HepG2 (cell line): Measurements from ENCODE around the gene WSB1. TPM values are rescaled to one million over a fixed set of nuclear protein-coding genes. Genes with fewer than 3 reads are reported as not detected.

Experiments
- CHD4 ChIP-seq: fragments of 200-600 bp; sonication (generic); IDR thresholded peaks from 2 replicates; pipeline ENCODE4 v1.7.0; 2017; ENCODE audit warnings: mild to moderate bottlenecking, low read length, borderline replicate concordance
- HES4 ChIP-seq: sonication (generic); formaldehyde crosslinking; IDR thresholded peaks from 2 replicates; pipeline ENCODE4 v1.9.0; 2021; ENCODE audit warnings: mild to moderate bottlenecking, missing genetic modification reagents, borderline replicate concordance
- ISX ChIP-seq: sonication (generic); formaldehyde crosslinking; conservative IDR thresholded peaks from 2 replicates; pipeline ENCODE4 v1.5.0; 2020; ENCODE audit warnings: missing genetic modification reagents
- MAFK ChIP-seq, 2 experiments: IDR thresholded peaks in 1 of 2; conservative IDR thresholded peaks in 1 of 2; 2 replicates each; pipeline ENCODE4 v1.6.1; 2011; ENCODE audit warnings: improper control_type of control experiment in 2 of 2, low read length in 2 of 2
- NBN ChIP-seq: fragments of 450-650 bp; conservative IDR thresholded peaks from 2 replicates; pipeline ENCODE4 v1.6.1; 2017
- NFE2L2 ChIP-seq: fragments of 150-350 bp; IDR thresholded peaks from 2 replicates; pipeline ENCODE4 v1.6.1; 2014; ENCODE audit warnings: low read length
- NFIB ChIP-seq: sonication (generic); formaldehyde crosslinking; IDR thresholded peaks from 2 replicates; pipeline ENCODE4 v1.9.0; 2021; ENCODE audit warnings: missing genetic modification reagents, mild to moderate bottlenecking, borderline replicate concordance
- RARA ChIP-seq: IDR thresholded peaks from 2 replicates; pipeline ENCODE4 v1.6.1; 2016; ENCODE audit warnings: missing genetic modification reagents, missing compliant biosample characterization
- SAP130 ChIP-seq: IDR thresholded peaks from 2 replicates; pipeline ENCODE4 v1.6.1; 2016; ENCODE audit warnings: low read depth
- SIX4 ChIP-seq: sonication (generic); formaldehyde crosslinking; IDR thresholded peaks from 2 replicates; pipeline ENCODE4 v1.4.0; 2020; ENCODE audit warnings: missing genetic modification reagents
- ZC3H13 ChIP-seq: sonication (generic); formaldehyde crosslinking; IDR thresholded peaks from 2 replicates; pipeline ENCODE4 v1.8.1; 2023; ENCODE audit warnings: mild to moderate bottlenecking, missing genetic modification reagents, moderate library complexity
- ZNF17 ChIP-seq: sonication (generic); formaldehyde crosslinking; IDR thresholded peaks from 2 replicates; pipeline ENCODE4 v1.5.0; 2020; ENCODE audit warnings: mild to moderate bottlenecking, missing genetic modification reagents
- polyA plus RNA-seq, 8 experiments: library from polyadenylated mRNA; depleted of rRNA in 3 of 8; stranded (reverse) in 7 of 8; unstranded in 1 of 8; fragments of >200 nt; fragmentation: Illumina TruSeq in 4 of 8; extraction: Trizol in 4 of 8; gene quantifications; 2 replicates each; pipeline versions ENCODE4 v1.2.1 to v1.2.3, GENCODE V29; 2011 to 2016; ENCODE audit warnings: low read depth in 4 of 8, missing spikeins in 1 of 8, mixed read lengths in 1 of 8; ENCODE audit not compliant: insufficient read depth in 1 of 8
- total RNA-seq, 5 experiments: library from RNA; depleted of rRNA; stranded (reverse); fragments of >200 nt; fragmentation: Illumina TruSeq; extraction: Trizol; gene quantifications; 2 replicates each; pipeline ENCODE4 v1.2.3, GENCODE V29; 2016; ENCODE audit warnings: low read depth in 1 of 5
- TF ChIP-seq, protein P1 (sequence below): sonication (generic); formaldehyde crosslinking; IDR thresholded peaks from 2 replicates; pipeline ENCODE4 v1.8.0; 2022; ENCODE audit warnings: mild to moderate bottlenecking, missing genetic modification reagents, borderline replicate concordance
- TF ChIP-seq, protein P2 (sequence below): sonication (generic); formaldehyde crosslinking; IDR thresholded peaks from 2 replicates; pipeline ENCODE4 v1.8.0; 2022; ENCODE audit warnings: missing genetic modification reagents, mild to moderate bottlenecking, moderate library complexity, borderline replicate concordance
- TF ChIP-seq, protein P3 (sequence below): sonication (generic); formaldehyde crosslinking; conservative IDR thresholded peaks from 2 replicates; pipeline ENCODE4 v1.4.0; 2020; ENCODE audit warnings: missing genetic modification reagents
- TF ChIP-seq, protein P4 (sequence below): sonication (generic); formaldehyde crosslinking; IDR thresholded peaks from 2 replicates; pipeline ENCODE4 v1.5.0; 2020; ENCODE audit warnings: missing genetic modification reagents
- TF ChIP-seq, protein P5 (sequence below): sonication (generic); formaldehyde crosslinking; IDR thresholded peaks from 2 replicates; pipeline ENCODE4 v1.4.0; 2020; ENCODE audit warnings: missing genetic modification reagents, borderline replicate concordance
- TF ChIP-seq, protein P6 (sequence below): sonication (generic); formaldehyde crosslinking; conservative IDR thresholded peaks from 2 replicates; pipeline ENCODE4 v1.8.1; 2023; ENCODE audit warnings: missing genetic modification reagents

WSB1 gene
- total and polyA plus RNA-seq, 2 of the 13 experiments (the other 11 are each of a cell fraction or from before 2014, with no cell fraction given) = 81.3 to 294 TPM

DNA sequence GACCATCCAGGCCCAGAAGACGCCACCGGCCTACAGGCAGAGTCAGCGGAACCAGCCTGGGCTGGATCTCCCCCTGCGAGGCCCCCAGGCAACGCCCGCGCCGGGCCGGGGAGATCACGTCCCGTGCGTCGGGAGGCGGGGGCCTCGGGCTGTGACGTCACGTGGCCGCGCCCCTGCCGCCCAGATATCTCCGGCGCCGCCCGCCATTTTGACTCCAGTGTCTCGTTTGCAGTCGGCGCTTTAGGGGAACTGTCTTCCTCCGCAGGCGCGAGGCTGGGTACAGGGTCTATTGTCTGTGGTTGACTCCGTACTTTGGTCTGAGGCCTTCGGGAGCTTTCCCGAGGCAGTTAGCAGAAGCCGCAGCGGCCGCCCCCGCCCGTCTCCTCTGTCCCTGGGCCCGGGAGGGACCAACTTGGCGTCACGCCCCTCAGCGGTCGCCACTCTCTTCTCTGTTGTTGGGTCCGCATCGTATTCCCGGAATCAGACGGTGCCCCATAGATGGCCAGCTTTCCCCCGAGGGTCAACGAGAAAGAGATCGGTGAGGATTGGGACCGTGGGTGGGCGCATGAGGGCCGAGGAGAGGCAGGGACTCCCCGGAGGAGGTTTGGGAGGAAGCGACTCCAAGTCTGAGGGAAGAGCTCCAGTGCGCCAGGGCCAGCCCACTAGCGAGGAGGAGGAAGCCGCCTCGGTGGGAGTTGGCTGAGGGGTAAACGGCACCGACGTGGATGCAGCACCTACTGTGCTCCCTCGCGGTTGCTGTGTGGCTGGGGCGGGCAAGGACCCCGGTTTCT lies at the start of gene WSB1 (continued):
- TF ChIP-seq CHD4 (no peak), MAFK (conservative IDR thresholded peaks at IDR 0.05 in 1 of 2, IDR thresholded peaks at IDR 0.05 in 1 of 2; ENCODE audit: low read length in 2 of 2) (0 out of 4 replicates have a peak, but pooled peaks of 1 of the 2 experiments have one; percentile 17), SAP130 (CRISPR knock-in tag) (peak; percentile 91), HES4 (peak; percentile 83; the same call in 1 of the 2 replicates), NBN (no peak), NFE2L2 (no peak), ZC3H13 (no peak; the same call in 1 of the 2 replicates), RARA (CRISPR knock-in tag) (peak; percentile 26), NFIB (CRISPR knock-in tag) (no peak), ISX (CRISPR knock-in tag) (no peak), SIX4 (CRISPR knock-in tag) (peak; percentile 70; the same call in 1 of the 2 replicates), ZNF17 (no peak)
- TF ChIP-seq, protein P1, sequence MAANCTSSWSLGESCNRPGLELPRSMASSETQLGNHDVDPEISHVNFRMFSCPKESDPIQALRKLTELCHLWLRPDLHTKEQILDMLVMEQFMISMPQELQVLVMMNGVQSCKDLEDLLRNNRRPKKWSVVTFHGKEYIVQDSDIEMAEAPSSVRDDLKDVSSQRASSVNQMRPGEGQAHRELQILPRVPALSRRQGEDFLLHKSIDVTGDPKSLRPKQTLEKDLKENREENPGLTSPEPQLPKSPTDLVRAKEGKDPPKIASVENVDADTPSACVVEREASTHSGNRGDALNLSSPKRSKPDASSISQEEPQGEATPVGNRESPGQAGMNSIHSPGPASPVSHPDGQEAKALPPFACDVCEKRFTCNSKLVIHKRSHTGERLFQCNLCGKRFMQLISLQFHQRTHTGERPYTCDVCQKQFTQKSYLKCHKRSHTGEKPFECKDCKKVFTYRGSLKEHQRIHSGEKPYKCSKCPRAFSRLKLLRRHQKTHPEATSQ (CRISPR knock-in tag) = no peak
- TF ChIP-seq, protein P2, sequence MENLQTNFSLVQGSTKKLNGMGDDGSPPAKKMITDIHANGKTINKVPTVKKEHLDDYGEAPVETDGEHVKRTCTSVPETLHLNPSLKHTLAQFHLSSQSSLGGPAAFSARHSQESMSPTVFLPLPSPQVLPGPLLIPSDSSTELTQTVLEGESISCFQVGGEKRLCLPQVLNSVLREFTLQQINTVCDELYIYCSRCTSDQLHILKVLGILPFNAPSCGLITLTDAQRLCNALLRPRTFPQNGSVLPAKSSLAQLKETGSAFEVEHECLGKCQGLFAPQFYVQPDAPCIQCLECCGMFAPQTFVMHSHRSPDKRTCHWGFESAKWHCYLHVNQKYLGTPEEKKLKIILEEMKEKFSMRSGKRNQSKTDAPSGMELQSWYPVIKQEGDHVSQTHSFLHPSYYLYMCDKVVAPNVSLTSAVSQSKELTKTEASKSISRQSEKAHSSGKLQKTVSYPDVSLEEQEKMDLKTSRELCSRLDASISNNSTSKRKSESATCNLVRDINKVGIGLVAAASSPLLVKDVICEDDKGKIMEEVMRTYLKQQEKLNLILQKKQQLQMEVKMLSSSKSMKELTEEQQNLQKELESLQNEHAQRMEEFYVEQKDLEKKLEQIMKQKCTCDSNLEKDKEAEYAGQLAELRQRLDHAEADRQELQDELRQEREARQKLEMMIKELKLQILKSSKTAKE = no peak; the same call in 1 of the 2 replicates
- TF ChIP-seq, protein P3, sequence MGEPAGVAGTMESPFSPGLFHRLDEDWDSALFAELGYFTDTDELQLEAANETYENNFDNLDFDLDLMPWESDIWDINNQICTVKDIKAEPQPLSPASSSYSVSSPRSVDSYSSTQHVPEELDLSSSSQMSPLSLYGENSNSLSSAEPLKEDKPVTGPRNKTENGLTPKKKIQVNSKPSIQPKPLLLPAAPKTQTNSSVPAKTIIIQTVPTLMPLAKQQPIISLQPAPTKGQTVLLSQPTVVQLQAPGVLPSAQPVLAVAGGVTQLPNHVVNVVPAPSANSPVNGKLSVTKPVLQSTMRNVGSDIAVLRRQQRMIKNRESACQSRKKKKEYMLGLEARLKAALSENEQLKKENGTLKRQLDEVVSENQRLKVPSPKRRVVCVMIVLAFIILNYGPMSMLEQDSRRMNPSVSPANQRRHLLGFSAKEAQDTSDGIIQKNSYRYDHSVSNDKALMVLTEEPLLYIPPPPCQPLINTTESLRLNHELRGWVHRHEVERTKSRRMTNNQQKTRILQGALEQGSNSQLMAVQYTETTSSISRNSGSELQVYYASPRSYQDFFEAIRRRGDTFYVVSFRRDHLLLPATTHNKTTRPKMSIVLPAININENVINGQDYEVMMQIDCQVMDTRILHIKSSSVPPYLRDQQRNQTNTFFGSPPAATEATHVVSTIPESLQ (CRISPR knock-in tag) = 0 out of 2 replicates have a peak, but pooled peaks have one; percentile 54
- TF ChIP-seq, protein P4, sequence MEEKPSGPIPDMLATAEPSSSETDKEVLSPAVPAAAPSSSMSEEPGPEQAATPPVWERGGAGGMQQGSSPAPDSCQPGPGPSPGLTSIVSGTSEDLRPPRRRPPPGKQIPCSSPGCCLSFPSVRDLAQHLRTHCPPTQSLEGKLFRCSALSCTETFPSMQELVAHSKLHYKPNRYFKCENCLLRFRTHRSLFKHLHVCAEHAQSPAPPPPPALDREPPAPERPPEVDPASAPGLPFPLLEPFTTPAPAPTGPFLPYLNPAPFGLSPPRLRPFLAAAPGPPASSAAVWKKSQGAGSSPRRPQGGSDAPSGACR (CRISPR knock-in tag) = 0 out of 2 replicates have a peak, but pooled peaks have one; percentile 64
- TF ChIP-seq, protein P5, sequence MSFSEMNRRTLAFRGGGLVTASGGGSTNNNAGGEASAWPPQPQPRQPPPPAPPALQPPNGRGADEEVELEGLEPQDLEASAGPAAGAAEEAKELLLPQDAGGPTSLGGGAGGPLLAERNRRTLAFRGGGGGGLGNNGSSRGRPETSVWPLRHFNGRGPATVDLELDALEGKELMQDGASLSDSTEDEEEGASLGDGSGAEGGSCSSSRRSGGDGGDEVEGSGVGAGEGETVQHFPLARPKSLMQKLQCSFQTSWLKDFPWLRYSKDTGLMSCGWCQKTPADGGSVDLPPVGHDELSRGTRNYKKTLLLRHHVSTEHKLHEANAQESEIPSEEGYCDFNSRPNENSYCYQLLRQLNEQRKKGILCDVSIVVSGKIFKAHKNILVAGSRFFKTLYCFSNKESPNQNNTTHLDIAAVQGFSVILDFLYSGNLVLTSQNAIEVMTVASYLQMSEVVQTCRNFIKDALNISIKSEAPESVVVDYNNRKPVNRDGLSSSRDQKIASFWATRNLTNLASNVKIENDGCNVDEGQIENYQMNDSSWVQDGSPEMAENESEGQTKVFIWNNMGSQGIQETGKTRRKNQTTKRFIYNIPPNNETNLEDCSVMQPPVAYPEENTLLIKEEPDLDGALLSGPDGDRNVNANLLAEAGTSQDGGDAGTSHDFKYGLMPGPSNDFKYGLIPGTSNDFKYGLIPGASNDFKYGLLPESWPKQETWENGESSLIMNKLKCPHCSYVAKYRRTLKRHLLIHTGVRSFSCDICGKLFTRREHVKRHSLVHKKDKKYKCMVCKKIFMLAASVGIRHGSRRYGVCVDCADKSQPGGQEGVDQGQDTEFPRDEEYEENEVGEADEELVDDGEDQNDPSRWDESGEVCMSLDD (CRISPR knock-in tag) = no peak
- TF ChIP-seq, protein P6, sequence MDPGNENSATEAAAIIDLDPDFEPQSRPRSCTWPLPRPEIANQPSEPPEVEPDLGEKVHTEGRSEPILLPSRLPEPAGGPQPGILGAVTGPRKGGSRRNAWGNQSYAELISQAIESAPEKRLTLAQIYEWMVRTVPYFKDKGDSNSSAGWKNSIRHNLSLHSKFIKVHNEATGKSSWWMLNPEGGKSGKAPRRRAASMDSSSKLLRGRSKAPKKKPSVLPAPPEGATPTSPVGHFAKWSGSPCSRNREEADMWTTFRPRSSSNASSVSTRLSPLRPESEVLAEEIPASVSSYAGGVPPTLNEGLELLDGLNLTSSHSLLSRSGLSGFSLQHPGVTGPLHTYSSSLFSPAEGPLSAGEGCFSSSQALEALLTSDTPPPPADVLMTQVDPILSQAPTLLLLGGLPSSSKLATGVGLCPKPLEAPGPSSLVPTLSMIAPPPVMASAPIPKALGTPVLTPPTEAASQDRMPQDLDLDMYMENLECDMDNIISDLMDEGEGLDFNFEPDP (CRISPR knock-in tag) = no peak
